ENCODE measurements around the gene TXNRD1.

TXNRD1 gene

GRCh38 chr12:104354167-104354867 lies 138.7 kb downstream of the TXNRD1 start:
- TF ChIP-seq SIN3A (IDR thresholded peaks at IDR 0.05; ENCODE audit: borderline replicate concordance, insufficient read depth, low read length) (no peak), TAF1 (IDR thresholded peaks at IDR 0.05; ENCODE audit: borderline replicate concordance, insufficient read depth, low read length) (no peak), FOXP2 (optimal IDR thresholded peaks at IDR 0.05; ENCODE audit: borderline replicate concordance, extremely low read depth, extremely low read length, insufficient read depth) (no peak), REST (IDR thresholded peaks at IDR 0.05; ENCODE audit: insufficient read depth in 1 of 2, low read depth in 2 of 2, low read length in 2 of 2) (no peak), POLR2AphosphoS5 (IDR thresholded peaks at IDR 0.05; ENCODE audit: low read depth, low read length) (no peak)

- TF ChIP-seq SIN3A (IDR thresholded peaks at IDR 0.05; ENCODE audit: borderline replicate concordance, insufficient read depth, low read length) (no peak), TAF1 (IDR thresholded peaks at IDR 0.05; ENCODE audit: borderline replicate concordance, insufficient read depth, low read length) (no peak), POLR2AphosphoS5 (IDR thresholded peaks at IDR 0.05; ENCODE audit: low read depth, low read length) (no peak; the same call in 1 of the 2 replicates), FOXP2 (optimal IDR thresholded peaks at IDR 0.05; ENCODE audit: borderline replicate concordance, extremely low read depth, extremely low read length, insufficient read depth) (no peak), REST (IDR thresholded peaks at IDR 0.05; ENCODE audit: insufficient read depth in 1 of 2, low read depth in 2 of 2, low read length in 2 of 2) (no peak)
These were observed 139.4 kb downstream of the TXNRD1 start for GRCh38 chr12:104354868-104355570.

- TF ChIP-seq SIN3A (IDR thresholded peaks at IDR 0.05; ENCODE audit: borderline replicate concordance, insufficient read depth, low read length) (no peak), TAF1 (IDR thresholded peaks at IDR 0.05; ENCODE audit: borderline replicate concordance, insufficient read depth, low read length) (no peak), REST (IDR thresholded peaks at IDR 0.05; ENCODE audit: insufficient read depth in 1 of 2, low read depth in 2 of 2, low read length in 2 of 2) (no peak), POLR2AphosphoS5 (IDR thresholded peaks at IDR 0.05; ENCODE audit: low read depth, low read length) (no peak), FOXP2 (optimal IDR thresholded peaks at IDR 0.05; ENCODE audit: borderline replicate concordance, extremely low read depth, extremely low read length, insufficient read depth) (no peak)
These were observed 140.1 kb downstream of the TXNRD1 start for GRCh38 chr12:104355630-104356029.

- no peak for TF ChIP-seq FOXP2 (optimal IDR thresholded peaks at IDR 0.05; ENCODE audit: borderline replicate concordance, extremely low read depth, extremely low read length, insufficient read depth)
- TF ChIP-seq TAF1 (IDR thresholded peaks at IDR 0.05; ENCODE audit: borderline replicate concordance, insufficient read depth, low read length): no peak
- no peak for TF ChIP-seq REST (IDR thresholded peaks at IDR 0.05; ENCODE audit: insufficient read depth in 1 of 2, low read depth in 2 of 2, low read length in 2 of 2)
- TF ChIP-seq SIN3A (IDR thresholded peaks at IDR 0.05; ENCODE audit: borderline replicate concordance, insufficient read depth, low read length): no peak
- no peak for TF ChIP-seq POLR2AphosphoS5 (IDR thresholded peaks at IDR 0.05; ENCODE audit: low read depth, low read length)
These were observed 140.9 kb downstream of the TXNRD1 start for GRCh38 chr12:104356231-104357115.

Measured in PFSK-1 (cell line).